Activated T-cell treated with anti-CD3 and anti-CD28 coated beads for 24 hours (primary cell): ENCODE data around the gene KCNN3.
A peak's percentile ranks its signal among the peaks of the same experiment; 100 is the strongest.
"Not testable (repeated sequence)": the region's sequence is repeated elsewhere in the genome, so short reads cannot be mapped to it uniquely, and the experiment has no call there.

Source experiments
- DNase-seq: peaks from one replicate; pipeline ENCODE4 v3.0.0-alpha.2; 2020; ENCODE audit warnings: low read depth

Gene KCNN3

DNA sequence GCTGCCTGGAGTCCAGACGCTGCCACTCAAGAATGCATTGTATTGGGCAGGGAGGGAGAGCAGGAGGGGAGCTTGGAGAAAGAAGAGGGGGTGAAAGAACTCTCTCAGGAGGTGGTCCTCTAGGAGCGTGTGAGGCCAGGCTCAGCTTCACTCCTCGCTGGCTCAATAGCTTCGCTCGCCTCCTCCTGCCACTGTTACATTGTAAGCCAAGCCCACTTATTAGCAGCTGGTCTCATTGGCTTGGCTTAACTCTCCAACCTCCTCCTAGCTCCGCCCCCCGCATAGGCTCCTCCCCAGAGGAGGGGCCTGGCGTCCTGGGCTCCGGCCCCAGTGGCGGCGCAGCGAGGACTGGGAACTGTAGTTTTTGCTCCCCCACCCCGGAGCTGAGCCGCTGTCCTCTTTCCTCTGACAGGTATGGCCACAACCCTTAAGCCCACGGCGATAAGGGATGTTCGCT lies at the start of gene KCNN3:
Gene KCNN3 (minus strand): TSS at position 167 of the 457 bp plus-strand sequence. CDS start 317 bp downstream, outside the sequence.
- peak; percentile 69 for DNase-seq

DNA sequence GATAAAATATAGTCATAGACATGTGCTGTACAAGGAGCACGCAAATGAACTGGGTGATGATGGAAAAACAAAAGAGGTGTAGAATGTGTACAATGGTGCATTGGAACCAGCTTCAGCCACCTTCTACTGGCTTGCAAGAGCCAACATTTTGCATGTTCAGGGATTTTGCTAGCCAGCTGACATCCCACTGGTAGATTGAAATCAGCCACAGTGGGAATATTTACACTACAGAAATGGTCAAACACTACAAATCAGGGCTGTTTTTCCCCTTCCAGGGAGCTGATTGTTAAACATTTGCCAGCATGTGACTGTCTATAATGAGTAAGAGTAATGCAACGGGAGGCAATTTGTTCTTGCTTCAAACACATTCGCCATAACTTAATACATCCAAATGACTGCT lies 43.2 kb upstream of the KCNN3 start:
- no peak for DNase-seq

DNA sequence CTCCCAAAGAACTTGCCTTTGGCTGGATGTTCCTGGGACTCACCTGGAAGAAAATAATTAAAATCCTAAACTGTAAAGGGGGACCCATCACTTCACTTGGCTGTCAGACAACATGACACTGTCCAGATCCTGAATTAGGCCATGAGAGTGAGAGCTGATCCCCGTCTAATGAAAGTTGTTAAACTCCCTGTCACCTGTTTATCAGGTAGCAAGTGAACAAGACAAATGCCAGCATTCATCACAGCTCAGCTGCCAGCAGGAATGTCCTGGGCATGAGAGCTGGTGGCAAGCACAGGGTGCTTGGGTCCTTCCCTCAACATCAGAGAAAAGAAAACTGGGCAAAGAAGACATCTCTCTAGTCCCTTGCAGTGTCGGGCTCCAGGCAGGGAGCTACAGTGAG lies 42.7 kb upstream of the KCNN3 start:
- DNase-seq, result no peak

DNA sequence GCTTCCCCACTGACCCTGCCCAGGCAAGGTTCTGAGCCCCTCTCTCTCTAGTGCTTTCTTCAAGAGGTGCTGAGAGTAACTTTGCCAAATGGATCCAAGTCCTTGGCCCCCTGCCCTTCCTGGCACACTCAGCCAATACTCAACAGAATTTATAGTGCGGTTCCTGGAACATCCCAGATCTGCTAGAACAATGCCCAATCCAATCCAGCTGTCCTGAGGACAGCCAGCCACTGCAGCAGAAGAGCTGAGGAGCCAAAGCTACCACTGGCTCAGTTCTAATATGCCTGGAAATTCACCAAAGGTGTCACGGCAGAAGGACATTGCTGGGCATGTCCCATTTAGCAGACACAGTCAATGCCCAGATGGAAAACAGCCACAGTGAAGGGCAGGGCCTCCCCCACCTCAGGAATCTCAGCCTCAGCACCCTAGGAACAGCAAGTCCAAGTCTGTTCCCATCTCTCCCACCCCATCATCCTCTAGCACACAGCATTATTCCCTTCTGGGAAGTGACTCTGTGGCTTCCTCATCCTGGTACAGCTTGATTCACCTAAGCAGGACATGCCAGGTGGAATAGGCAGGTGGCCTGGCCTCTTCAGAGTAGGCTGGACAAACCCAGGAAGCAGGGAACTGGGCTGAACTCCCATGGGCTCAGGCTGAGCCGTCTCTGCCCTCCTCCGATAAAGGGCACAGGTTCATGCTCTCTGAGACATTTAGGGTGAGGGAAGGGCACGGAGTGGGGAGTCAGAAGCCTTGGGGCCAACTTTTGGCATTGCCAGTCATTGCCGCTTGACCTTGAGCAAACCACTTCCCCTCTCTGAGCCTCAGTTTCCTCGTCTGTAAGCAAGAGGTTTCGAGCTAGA lies 41.8 kb upstream of the KCNN3 start:
- DNase-seq, result no peak

DNA sequence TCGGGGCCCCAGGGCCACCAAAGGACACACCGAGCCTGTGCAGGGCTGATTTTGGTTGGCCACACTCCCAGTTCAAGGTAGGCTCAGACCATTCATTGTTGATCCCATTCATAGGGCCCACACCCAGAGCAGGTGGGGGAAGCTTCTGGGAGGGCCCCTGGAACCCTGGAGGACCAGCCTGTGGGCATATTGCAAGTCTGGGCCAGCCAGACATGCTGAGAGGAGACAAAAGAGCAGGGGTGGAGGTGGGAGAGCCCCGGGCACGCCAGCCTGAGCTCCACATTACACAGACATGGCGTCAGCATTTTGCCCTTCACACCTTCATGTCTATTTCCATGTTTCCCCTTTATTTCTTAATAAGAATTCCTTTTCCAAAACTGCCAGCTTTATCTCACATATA lies 40.8 kb upstream of the KCNN3 start:
- DNase-seq, result no peak

DNA sequence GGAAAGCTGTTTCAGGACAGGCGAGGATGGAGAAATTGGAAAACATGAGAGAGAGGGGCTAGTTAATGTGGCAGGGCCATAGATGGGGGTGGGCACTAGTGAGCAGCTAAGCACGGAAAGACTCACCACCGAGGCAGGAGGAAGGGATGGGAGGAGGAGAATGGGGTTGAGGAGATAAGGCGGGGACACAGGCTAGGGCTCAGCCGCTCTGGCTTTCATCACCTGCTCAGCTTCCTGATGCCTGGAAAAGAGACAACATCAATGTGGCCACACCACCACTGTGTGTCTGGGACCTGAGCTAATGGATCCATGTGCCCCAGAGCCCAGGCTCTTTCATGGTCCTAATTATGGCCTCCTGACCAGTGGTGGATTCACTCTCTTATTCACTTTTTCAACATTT lies 38.9 kb upstream of the KCNN3 start:
- no peak for DNase-seq

DNA sequence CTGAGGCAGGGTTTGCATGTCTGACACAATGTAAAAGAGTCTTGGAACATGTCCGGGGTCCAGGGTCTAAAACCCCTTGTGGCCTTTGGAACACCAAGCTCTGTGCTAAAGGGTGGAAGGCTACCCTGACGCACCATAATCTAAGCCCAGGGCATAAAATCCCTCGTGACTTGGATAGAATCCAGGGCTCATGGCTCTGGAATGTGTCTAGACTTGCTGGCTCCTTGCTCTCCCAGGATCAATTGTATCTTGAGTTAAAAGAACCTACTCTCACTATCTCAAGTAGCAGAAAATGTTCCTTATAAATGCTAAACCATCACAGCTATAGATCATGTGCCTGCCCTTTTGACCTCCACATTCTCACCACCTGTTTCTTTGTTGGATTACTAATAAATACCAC lies 38.0 kb upstream of the KCNN3 start:
- DNase-seq, result not testable (repeated sequence)

DNA sequence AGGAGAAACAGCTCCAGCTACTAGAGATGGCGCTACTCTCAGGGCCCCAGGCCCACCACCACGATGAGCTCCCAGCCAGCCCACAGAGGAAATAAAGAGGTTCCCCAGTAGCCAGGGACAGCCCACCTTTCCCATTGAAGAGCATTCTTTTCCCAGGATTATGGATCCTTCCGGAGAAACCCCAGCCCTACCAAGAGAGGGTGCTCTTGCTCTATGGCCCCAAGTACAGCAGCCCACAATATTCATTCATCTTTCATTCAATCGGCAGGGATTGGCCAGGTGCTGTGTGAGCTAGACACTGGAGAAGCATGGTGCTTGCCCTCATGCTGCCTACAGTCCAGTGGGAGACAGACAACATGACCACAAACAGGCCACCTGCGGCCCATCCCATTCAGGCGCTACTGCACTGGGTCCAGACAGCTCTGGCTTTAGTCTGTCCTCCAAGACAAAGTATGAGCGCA lies 36.6 kb upstream of the KCNN3 start:
- no peak for DNase-seq

DNA sequence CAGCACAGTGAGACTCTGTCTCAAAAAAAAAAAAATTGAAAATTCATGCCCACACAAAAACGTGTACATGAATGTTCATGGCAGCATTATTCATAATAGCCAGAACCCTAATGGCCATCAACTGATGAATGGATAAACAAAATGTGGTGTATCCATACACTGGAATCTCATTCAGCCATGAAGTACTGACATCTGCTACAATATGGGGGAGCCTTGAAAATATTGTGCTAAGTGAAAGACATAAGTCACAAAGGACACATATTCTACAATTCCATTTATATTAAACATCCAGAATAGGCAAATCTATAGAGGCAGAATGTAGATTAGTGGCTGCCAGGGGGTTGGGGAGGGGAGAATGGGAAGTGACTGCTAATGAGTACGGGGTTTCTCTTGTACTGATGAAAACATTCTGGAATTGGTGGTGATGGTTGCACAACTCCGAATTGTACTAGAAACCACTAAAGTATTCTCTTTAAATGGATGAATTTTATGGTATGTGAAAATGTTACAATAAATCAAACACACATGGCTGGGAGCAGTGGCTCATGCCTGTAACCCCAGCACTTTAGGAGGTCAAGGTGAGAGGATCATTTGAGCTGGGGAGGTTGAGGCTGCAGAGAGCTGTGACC lies 33.0 kb upstream of the KCNN3 start:
- no peak for DNase-seq

DNA sequence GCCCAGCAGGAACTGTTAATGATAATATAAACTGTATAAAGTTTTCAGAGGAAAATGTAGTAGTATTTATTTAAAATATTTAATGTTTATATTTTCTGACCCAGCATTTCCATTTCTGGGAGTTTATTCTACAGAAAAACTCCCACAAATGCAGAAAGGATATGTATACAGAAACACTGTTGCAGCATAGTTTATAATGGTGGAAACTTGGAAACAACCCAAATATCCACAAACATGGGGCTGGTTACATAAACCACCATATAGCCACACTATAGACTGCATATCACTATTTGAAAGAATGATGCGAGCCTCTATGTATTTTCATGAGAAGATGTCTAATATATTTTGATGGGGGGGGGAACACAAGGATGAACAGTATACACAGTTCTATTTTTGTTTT lies 31.5 kb upstream of the KCNN3 start:
- DNase-seq, result no peak

DNA sequence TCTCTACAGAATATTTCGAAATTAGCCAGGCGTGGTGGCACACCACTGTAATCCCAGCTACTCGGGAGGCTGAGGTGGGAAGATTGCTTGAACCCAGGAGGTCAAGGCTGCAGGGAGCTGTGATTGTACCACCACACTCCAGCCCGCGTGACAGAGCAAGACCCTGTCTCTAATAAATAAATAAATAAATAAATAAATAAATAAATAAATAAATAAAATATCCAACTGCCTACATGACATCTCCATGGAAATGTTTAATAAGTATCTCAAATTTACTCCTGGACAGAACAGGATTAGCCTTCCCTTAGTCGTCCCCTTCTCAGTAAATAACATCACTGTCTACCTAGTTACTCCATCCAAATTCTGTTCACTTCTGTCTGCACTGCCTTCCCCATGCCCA lies 29.0 kb upstream of the KCNN3 start:
- DNase-seq, result no peak

DNA sequence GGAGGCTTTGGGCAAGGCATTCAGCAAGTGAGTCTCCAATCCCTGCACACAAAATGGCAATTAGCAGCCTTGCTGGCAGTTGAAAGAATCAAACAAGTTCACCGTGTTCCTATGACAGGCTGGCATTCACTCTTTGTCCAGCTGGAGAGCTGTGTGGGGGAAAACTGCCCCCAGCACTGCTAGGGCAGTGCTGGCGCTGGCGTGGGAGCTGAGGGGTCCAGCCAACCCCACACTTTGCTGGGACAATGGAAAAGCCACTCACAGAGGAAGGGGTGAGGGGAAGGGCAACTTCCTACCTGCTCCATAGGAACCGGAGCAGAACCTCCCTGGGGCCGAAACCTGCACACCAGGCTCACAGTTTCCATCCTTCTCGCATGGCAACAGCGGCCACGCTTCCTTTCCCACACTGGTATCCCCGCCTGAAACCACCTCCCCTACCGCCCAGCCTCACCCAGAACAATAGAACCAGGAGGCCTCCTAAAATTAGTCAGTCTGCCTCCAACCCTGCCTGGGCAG lies 26.7 kb upstream of the KCNN3 start:
- DNase-seq, result no peak

DNA sequence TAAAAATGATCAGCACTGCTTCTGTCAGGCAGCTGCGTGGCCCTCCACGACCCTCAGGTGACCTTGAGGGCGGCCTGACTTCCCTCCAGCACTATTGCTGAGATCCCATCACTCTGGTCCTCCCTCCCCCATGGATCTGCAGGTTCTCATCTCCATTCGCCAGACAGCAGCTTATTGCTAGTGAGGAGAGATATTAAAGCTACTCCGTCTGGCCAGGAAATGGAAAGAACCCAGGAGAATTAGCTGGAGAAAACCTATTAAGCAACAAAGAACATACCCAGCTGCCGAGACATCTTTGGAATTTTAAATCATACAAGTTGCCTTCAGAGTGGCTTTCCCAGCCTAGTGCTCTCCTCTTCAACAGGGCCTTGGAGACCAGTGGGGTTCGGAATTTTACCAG lies 25.7 kb upstream of the KCNN3 start:
- DNase-seq, result no peak

DNA sequence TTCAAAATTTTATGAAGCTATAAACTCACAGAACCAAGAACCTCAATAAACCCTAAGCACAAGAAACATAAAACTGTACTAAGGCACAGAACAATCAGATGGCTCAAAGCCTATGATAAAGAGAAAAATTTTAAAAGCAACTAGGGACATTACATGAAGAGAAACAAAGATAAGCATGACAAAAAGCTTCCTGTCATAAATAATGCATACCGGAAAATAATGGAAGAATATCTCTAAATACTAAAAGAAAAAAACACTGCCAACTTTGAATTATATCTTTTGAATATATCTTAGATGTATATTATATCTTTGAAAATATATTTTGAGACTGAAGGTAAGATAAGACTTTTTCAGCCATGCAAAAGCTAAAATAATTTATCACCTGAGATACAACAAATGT lies 21.4 kb upstream of the KCNN3 start:
- no peak for DNase-seq

DNA sequence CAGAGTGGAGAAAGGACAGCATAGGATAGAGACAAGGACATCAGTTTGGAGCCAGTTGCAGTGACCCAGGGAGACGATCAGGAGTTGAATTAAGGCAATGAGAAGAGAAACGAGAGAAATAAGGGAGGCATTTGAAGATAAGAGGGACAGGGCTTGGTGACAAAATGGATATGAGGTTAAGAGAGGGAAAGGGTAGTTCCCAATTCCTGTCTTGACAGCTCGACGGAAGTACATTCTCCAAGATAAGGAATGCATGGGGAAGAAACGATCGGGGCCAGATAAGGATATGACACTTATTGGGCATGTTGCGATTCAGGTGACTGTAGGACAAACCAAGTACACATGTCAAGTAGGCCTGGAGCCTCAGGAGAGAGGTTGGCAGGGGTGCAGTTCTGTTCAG lies 18.7 kb upstream of the KCNN3 start:
- no peak for DNase-seq

DNA sequence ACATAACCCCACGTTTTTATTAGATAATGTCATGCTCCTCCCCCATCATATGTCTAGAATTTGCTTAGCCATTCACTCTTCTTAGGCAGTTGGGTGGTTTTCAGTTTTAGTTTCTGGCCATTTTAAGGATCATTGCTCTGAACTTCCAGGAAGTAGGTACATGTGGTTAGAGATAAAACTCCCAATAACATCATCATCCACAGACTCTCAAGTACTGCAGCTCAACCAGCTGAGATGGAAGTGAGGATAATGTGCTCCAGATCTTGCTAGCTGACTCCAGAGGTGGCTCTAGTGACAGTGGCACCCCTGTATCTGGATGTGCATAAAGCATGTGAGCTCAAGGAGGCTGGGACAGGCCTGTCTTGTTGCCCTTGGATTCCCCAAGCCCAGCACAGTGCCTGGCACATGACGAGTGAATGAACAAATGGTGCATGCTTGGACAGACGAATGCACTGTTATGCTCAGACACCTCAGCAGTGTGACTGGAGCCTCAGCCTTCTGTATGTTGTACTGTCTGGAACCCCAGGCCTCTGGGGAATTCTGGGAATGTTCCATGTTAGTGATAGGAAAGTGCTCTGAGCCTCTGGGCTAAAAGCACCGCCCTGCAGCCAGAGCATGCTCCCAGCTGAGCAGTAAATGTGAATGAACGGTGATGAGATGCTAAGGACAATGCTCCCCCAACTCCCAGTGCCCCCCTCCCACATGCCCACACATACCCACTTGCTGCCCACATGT lies 16.4 kb upstream of the KCNN3 start:
- no peak for DNase-seq

DNA sequence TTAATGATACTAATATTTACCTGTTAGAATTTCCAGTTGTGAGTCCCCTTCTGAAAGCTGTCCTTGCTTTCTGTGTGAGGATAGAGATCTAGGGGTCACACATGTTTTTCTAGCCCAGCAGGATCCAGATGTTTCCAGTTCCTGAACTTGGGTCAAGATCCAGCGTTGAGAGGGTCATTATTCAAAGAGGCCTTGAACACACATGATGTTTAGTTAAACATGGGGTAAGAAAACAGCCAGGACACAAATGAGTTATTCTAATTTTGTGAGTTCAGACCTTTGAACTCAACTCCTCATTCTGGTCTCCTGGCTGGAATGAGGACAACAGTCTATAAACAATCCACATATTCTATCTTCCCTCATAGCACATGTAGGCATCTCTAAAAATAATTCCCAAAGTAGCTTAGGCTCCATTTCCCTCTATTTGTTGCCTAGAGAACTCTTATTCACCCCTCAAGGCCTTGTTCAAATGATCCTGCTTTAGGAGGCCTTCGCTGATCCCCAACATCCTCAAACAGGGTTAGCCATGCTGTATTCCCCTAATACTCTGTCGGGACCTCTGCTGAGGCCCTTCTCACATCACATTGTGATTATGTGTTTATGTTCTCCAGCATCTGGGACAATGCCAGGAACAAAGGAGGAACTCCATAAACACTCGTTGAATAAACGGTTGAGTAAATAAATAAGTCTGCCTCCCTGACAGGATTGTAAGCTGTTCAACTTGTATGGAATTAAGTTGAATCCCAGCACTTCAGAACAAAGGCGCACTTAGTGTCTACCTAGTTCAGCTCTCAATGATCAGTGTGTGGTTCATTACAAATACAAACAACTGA lies 15.0 kb upstream of the KCNN3 start:
- DNase-seq, result no peak

DNA sequence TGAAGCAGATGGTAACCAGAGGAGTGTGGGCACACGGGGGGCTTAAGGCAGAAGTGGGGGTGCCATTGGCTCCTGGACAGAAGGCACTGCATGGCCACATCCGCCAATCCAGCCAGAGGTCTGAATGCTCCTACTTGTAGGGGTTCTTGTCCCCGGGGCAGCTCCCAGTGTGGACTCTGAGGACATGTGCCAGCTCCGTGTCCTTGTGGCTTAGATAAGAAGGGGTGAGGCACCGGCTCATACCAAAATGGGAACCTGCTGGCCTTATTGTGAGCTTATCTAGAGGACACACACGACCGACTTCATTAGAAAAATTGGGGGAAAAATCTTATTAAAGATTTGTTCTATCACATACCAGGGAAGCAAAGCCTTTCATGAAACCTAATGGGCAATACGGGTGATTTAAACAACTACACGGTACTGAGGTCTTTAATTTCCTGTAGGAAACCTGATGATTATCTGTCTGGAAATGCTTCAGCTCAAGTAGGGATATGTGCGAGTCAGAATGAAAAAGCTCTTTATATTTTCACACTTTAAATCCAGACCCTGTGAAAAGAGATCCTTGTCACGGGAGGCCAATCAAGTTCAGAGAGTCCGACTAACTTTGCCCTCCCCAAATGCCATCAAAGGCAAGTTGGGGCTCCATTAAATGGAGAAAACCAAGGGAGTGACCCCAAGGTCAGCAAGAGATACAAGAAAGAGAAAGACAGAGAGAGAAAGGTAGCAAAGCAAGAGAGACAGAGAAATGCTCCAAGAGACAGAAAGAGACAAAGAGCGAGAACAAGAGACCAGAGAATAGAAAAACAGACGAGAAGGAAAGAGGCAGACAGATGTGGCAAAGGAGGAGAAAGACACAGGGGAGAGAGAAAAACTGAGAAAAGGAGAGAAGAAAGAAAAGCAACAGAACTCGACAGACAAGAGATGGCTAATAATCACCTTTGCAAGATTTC lies 14.1 kb upstream of the KCNN3 start:
- DNase-seq, result no peak

DNA sequence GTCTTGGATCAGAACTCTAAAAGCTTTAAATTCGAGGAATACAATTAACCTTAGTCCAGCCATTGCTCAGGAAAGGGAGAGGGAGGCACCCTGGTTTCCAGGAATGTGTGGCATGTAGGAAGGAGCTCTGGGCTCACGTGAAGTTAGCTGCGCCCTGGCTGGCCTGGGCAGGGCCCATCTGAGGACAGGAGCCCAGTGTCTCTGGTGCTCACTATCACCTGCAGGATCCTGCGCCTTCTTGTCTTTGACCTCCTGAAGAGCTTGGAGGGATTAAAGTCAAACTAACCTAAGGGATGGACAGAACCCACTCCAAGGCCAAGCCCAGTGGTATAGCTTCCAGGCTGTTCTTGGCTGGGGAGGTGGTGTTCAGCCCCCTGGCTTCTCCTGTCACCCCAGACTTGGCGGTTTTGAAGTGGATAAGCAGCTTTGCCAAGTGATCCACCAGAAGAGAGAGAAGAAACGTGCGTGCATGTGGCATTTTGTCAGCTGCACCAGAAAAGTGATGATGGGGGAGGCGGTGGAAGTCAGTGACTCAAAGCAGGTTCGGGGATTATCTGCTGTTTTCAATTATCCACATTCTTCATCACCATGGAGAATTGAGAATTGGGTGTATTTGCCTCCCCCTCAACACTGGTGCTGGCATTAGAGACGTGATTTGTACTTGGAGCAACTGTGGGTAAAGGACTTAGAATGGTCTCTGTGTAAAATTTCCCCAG lies 11.9 kb upstream of the KCNN3 start:
- DNase-seq, result no peak

DNA sequence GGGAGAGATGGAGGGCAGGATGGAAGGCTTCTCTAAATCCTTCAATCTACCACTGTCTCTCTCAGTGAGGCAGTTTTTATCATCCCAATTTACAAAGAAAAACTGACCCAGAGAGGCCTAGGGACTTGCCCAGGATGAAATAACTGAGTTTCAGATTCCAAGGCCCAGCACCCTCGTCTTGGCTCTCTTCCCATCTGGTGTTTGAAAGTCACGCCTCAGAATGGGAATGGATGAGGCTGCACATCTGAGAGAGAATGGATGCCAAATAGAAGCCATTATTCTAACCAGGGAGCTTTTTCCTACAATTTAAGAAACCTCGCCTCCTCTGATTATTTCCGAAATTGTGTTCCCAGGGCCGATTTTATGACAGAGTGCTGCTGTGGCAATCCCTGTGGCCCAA lies 10.6 kb upstream of the KCNN3 start:
- DNase-seq, result no peak
